ENCODE measurements around the gene RIMS4.

GRCh38 chr20:44792796-44793195 lies 17.6 kb downstream of the RIMS4 start:
- TF ChIP-seq CTCF (IDR thresholded peaks at IDR 0.05; ENCODE audit: low read depth, low read length, missing input control) (no peak), GABPA (IDR thresholded peaks at IDR 0.05 in 1 of 2, conservative IDR thresholded peaks at IDR 0.05 in 1 of 2) (no peak), MAX (IDR thresholded peaks at IDR 0.05) (no peak), HNF4G (IDR thresholded peaks at IDR 0.05) (no peak), RAD21 (IDR thresholded peaks at IDR 0.05) (no peak)

Data from liver (tissue), 3 donors.